GM18520 (cell line): ENCODE results near the gene ANKRD12.

Source experiments
- ATAC-seq: cut with Tn5 transposase; IDR thresholded peaks from one replicate; pipeline ENCODE4 v1.9.1; 2021; ENCODE audit not compliant: unreplicated experiment

ANKRD12 gene

GRCh38 chr18:9181275-9181674, 44.7 kb downstream of the ANKRD12 start:
- ATAC-seq = no peak

- ATAC-seq = no peak
Measured at GRCh38 chr18:9182852-9183399, 46.3 kb downstream of the ANKRD12 start.

GRCh38 chr18:9184998-9185613, 48.5 kb downstream of the ANKRD12 start:
- ATAC-seq = no peak

DNA sequence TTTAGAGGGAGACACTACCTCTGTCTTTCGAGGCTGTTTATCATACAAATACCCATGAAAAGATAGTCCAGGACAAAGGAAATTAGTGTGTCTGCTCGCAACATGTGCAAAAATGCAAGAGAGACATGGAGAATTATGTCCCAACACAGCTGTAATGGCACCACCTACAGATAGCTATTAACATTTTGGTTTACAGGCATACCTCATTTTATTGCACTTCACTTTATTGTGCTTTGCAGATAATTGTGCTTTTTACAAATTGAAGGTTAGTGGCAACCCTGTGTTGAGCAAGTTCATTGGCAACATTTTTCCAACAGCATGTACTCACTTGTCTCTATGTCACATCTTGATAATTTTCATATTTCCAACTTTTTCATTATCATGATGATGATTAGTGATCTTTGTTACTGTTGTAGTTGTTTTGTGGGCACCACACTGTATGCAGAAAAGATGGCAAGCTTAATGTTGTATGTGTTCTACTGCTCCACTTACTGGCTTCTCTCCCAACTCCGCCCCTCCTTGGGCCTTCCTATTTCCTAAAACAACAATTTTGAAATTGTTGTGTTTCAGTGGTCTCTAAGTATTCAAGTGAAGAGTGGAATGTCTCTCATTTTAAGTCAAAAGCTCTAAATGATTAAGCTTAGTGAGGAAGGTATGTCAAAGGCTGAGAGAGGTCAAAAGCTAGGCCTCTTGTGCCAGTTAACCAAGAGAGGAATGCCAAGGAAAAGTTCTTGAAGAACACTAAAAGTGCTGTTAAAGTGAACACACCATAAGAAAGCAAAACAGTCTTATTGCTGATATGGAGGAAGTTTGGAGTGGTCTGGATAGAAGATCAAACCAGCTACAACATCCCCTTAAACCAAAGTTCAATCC, 52.0 kb downstream of the ANKRD12 start:
- ATAC-seq = no peak

- no peak for ATAC-seq
Measured at GRCh38 chr18:9189491-9189890, 52.9 kb downstream of the ANKRD12 start.

DNA sequence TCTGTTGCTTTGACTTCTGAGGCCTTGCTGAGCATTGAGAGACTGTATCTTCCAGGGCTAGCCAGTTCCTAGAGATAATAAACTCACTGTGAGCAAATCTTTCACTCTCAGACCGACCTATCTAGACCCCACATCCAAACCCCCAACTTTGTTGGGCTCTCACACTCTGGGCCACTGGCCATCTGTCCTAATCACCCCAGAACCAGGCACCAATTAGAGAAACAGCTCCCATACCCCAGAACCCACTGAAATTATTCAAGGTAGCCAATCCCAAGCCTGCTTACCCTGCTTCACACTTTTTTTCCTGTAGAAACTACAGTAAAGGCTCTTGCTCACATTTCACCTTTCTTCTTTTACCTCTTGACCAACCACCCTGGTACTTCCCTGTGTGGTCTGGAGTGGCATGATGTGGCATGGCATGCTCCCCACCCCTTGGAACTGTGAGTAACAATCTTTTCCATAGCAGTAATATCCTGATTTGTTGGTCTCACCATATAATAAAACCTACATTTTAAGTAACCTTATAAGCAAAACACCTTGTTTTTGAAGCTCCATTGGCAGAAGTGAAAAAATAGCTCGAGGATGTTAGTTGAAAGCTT, 55.2 kb downstream of the ANKRD12 start:
- ATAC-seq = no peak

DNA sequence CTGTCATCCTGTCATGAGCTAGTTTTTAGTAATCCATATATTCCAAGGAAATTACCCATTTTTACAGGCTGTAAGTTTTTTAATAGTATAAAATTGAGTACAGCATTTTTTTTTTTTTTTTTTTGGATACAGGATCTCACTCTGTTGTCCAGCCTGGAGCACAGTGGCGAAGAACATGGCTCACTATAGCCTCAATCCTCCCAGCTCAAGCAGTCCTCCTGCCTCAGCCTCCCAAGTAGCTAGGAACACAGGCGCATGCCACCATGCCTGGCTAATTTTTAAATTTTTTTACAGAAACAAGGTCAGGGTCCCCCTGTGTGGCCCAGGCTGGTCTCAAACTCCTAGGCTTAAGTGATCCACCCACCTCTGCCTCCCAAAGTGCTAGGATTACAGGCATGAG, 56.5 kb downstream of the ANKRD12 start:
- ATAC-seq = no peak

GRCh38 chr18:9196568-9196967, 60.0 kb downstream of the ANKRD12 start:
- ATAC-seq = no peak

- ATAC-seq = no peak
Measured at GRCh38 chr18:9199681-9200080, 63.1 kb downstream of the ANKRD12 start.

- ATAC-seq = no peak
Measured at GRCh38 chr18:9201224-9201623, 64.6 kb downstream of the ANKRD12 start.

GRCh38 chr18:9204659-9205058, 68.1 kb downstream of the ANKRD12 start:
- no peak for ATAC-seq

GRCh38 chr18:9206421-9206820, 69.8 kb downstream of the ANKRD12 start:
- no peak for ATAC-seq

- ATAC-seq = no peak
Measured at GRCh38 chr18:9209279-9209678, 72.7 kb downstream of the ANKRD12 start.

DNA sequence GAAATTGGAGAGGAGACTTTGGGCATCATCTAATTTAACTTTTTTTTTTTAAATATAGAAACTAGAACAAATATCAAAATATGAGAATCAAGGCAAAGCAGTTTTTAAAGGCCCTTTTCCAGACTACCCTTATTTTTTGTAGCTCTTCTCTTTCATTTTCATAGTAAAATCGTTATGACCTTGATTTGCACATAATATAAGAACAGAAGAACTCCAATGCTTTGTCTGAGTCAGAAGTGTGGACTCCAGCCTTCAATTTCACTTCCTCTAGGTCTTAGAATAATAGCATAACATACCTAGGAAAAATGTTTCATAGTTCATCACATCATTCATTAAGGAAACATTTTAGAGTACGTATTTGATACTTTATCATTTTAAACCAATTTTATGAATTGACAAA, 74.4 kb downstream of the ANKRD12 start:
- ATAC-seq = no peak

- ATAC-seq = no peak
Measured at GRCh38 chr18:9211955-9212354, 75.4 kb downstream of the ANKRD12 start.

- no peak for ATAC-seq
Measured at GRCh38 chr18:9215221-9215933, 78.8 kb downstream of the ANKRD12 start.

DNA sequence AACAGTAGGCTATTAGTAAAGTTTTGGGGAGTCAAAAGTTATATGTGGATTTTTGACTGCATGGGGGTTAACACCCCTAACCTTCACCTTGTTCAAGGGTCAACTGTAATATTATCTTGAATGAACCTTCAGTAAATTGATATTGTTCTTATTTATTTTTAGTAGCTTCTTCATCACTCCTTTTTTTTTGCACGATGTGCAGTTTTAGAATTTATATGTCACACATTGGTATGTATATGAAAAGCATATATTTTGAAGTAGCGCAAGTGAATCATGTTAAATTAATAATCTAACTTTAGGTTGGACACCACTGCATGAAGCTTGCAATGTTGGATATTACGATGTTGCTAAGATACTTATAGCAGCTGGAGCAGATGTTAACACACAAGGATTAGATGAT, 79.9 kb downstream of the ANKRD12 start:
- no peak for ATAC-seq

DNA sequence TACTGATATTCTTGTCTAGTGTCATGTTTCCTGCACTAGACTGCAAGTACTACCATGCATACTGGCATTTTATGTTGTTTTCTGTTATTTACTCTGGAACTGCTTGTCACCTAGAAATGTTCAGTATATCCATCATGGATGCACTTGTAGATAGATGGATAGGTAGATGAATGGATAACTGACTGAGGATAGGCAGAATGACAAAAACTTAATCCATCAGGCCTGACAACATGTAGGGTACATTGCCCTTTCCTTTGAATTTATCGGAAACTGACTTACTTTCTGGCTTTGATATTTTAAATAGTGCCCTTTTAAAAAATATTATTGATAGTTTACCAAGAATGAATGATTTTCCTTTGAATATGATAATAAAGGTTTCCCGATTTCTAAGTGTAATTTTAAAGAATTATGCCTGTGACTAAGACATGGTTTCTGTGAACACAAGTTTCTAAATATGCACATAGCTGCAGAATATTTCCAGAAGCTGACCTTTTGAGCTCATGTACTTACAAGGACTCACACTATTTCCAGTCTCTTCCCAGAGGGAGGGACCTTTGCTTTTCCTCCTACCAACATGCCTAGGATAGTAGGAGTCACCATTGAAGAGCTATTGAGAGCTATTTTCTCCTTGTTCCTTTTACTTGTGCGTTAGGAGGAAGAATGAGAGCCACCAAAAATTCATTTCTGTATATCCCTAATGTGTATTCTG, 81.3 kb downstream of the ANKRD12 start:
- no peak for ATAC-seq

GRCh38 chr18:9221040-9221439, 84.5 kb downstream of the ANKRD12 start:
- ATAC-seq = no peak

DNA sequence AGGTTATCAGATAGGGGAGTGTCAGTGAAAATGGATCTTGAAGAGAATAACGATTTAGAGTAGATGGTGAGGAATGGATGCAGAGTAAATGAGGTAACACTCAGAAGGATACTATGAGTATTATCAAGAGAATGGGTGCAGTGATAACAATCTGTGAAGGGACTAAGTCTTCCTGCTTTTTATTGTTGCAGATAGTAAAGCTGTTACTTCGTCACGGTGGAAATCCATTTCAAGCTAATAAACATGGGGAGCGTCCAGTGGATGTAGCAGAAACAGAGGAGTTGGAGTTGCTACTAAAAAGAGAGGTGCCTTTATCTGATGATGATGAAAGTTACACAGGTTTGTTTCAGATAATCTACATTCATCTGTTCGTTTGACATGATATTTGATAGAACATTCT, 85.1 kb downstream of the ANKRD12 start:
- no peak for ATAC-seq

DNA sequence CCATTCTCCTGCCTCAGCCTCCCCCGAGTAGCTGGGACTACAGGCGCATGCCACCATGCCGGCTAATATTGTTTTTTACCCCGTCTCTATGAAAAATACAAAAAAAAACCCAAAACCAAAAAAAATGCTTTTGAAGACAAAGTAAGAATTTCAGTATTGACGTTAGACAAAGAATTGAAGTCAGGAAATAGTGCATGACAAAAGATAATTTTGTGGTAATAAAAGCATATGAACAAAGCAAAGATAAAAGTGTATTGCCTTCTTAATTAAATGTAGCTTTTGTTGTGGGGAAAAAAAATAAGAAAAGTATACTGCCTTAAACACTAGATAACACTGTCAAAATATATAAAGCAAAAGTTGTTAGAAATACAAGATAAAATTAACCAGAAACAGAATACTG, 86.8 kb downstream of the ANKRD12 start:
- no peak for ATAC-seq
